Heart left ventricle (tissue), 16 donors: Measurements from ENCODE around the gene MAPT. TPM values are rescaled to one million over a fixed set of nuclear protein-coding genes. Genes with fewer than 3 reads are reported as not detected.
A peak's percentile ranks its signal among the peaks of the same experiment; 100 is the strongest.

ENCODE experiments used
- ATAC-seq, 4 donors: fragments of 200-7000 bp; cut with Tn5 transposase; one replicate each; pipeline ENCODE4 v1.9.1; 2020 to 2022; ENCODE audit warnings: moderate library complexity in 4 of 4, mild to moderate bottlenecking in 3 of 4, moderate number of reproducible peaks in 1 of 4
- DNase-seq, 5 donors: peaks; one replicate each; pipeline ENCODE4 v3.0.0-alpha.2; 2020
- H3K27ac ChIP-seq, 12 donors: fragments of 200-600 bp; sonication (generic) in 4 of 12; one replicate each; pipeline versions ENCODE4 v1.5.0 to v1.8.0; 2016 to 2022; ENCODE audit warnings: mild to moderate bottlenecking in 2 of 12
- H3K27me3 ChIP-seq, 9 donors: fragments of 200-600 bp; sonication (generic) in 2 of 9; one replicate each; pipeline versions ENCODE4 v1.5.1 to v1.8.0; 2016 to 2022; ENCODE audit warnings: mild to moderate bottlenecking in 3 of 9
- H3K36me3 ChIP-seq, 9 donors: fragments of 200-600 bp; sonication (generic) in 2 of 9; one replicate each; pipeline versions ENCODE4 v1.5.0 to v1.8.0; 2018 to 2022; ENCODE audit warnings: mild to moderate bottlenecking in 2 of 9
- H3K4me1 ChIP-seq, 12 donors: fragments of 200-600 bp; sonication (generic) in 4 of 12; one replicate each; pipeline versions ENCODE4 v1.5.0 to v1.8.0; 2016 to 2022; ENCODE audit warnings: mild to moderate bottlenecking in 3 of 12
- H3K4me3 ChIP-seq, 12 donors: fragments of 200-600 bp; sonication (generic) in 4 of 12; one replicate each; pipeline versions ENCODE4 v1.5.0 to v1.8.0; 2017 to 2022; ENCODE audit warnings: mild to moderate bottlenecking in 9 of 12, moderate library complexity in 4 of 12
- H3K9me3 ChIP-seq, 12 donors: fragments of 200-600 bp; sonication (generic) in 4 of 12; one replicate each; pipeline versions ENCODE4 v1.5.0 to v1.8.0; 2016 to 2022; ENCODE audit warnings: mild to moderate bottlenecking in 1 of 12
- POLR2A ChIP-seq, 2 donors: fragments of 450-650 bp; IDR thresholded peaks; one replicate each; pipeline ENCODE4 v1.6.1; 2017; ENCODE audit warnings: antibody characterized with exemption in 2 of 2, mild to moderate bottlenecking in 2 of 2, moderate library complexity in 2 of 2
- WGBS, 4 donors: extraction: QIAGEN DNeasy Blood & Tissue Kit in 2 of 4; methylation state at CpG; one replicate each; pipeline versions ENCODE4 v1.1.5 to v1.1.7; 2013 to 2018; 5-methylcytosine and 5-hydroxymethylcytosine counted together
- intact Hi-C, 10 donors: fragments of 100-400 bp; cut with DNase I; formaldehyde crosslinking; loops; one replicate each; pipeline versions ENCODE4 v1.11.1 to v1.14.2; 2022
- polyA plus RNA-seq, 2 donors: library from polyadenylated mRNA; stranded (reverse); fragments of 200-250 nt; gene quantifications; one replicate each; pipeline ENCODE4 v1.2.3, GENCODE V29; 2013
- total RNA-seq, 9 donors: library from RNA; depleted of rRNA in 2 of 9; stranded (reverse); fragments of >200 nt in 2 of 9; fragmentation: NEBNext Ultra II Directional in 3 of 9; extraction: Animal tissue kit (Norgen Biotek cat#: 25700) in 3 of 9; gene quantifications; one replicate each; pipeline versions ENCODE4 v1.1.0 to v1.2.4, GENCODE V29; 2016 to 2023
- TF ChIP-seq, protein P1 (sequence below), 12 donors: fragments of 200-600 bp; sonication (generic) in 4 of 12; IDR thresholded peaks; one replicate each; pipeline versions ENCODE4 v1.5.0 to v1.8.0; 2018 to 2022; ENCODE audit warnings: antibody characterized with exemption in 12 of 12, mild to moderate bottlenecking in 5 of 12
- donor health status: ischemic (EF 13 %, LVEDD 7.1; RV severe dilation, severe dysfunction).
- donor health status: healthy with polysubstance abuse.
- donor health status: DM: no; HTN: yes; CAD: no.
- donor health status: DM: no; HTN: no; CAD: no.
- donor health status: ischemic (EF 25% LVEDD 6.9; RV normal size, moderate dysfunction).
- donor health status: ischemic (EF 25% LVEDD 5.7; RV mildly dilated, moderate dysfunction).
- donor health status: healthy.
- donor health status: DM: yes; HTN: yes; CAD: no.
- donor health status: ischemic (EF 35%, LVEDD 5.7; RV mildly dilated, moderate dysfunction).
- donor health status: nonischemic (EF 11% LVEDD 7.7; RV severe dilation, severe dysfunction).
- donor health status: DM: yes; HTN: yes; CAD: no.
- donor health status: PGD.
- donor health status: ischemic (EF 29% LVEDD 5.4; RV normal size, mild dysfunction).
- donor health status: nonischemic (EF 23%, LVEDD 6.1; RV moderate dilation, normal function).

MAPT gene
- total and polyA plus RNA-seq, 11 donors: 2.9 to 70.4 (median 29.3) TPM

DNA sequence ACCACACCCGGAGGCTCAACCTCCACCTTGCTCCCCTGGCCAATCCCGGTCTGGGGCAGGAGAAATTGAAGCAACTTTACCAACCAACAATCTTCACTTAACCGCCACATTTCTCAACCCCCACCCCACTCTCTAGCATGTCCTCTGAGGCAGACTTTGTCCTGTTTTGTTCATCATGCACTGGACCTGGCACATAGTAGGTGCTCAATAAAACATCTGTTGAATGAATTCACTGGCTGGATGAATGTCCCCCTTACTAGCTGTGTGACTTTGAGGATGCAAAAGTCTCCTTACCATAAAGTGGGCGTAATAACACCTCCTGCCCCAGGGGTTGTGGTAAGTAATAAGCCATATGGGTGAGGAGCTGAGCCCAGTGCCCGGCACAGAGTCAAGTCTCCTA lies 43.9 kb upstream of the MAPT start:
- ATAC-seq (no peak), DNase-seq (no peak)
- H3K27ac ChIP-seq: no peak overlapping the region
- peaks cover 0 to 29% (median 0%) of the 10 kb centered on the region in 9 donors for H3K27me3 ChIP-seq
- intact Hi-C loops: loop anchor here in 8 of 10 donors (5.0 kb wide), 3 partner anchors 128 to 213 kb away; no protein-coding TSS in a partner anchor
- peaks cover 0 to 3% (median 0%) of the 10 kb centered on the region in 12 donors for H3K4me1 ChIP-seq
- WGBS, 4 donors: 77 to 89% (median 85%) methylated on average over 5 of the region's 5 CpGs
- H3K4me3 ChIP-seq: no peak overlapping the region
- no peaks in the 10 kb centered on the region for H3K36me3 ChIP-seq
- no peak for TF ChIP-seq POLR2A (IDR thresholded peaks at IDR 0.05)
- TF ChIP-seq, protein P1, sequence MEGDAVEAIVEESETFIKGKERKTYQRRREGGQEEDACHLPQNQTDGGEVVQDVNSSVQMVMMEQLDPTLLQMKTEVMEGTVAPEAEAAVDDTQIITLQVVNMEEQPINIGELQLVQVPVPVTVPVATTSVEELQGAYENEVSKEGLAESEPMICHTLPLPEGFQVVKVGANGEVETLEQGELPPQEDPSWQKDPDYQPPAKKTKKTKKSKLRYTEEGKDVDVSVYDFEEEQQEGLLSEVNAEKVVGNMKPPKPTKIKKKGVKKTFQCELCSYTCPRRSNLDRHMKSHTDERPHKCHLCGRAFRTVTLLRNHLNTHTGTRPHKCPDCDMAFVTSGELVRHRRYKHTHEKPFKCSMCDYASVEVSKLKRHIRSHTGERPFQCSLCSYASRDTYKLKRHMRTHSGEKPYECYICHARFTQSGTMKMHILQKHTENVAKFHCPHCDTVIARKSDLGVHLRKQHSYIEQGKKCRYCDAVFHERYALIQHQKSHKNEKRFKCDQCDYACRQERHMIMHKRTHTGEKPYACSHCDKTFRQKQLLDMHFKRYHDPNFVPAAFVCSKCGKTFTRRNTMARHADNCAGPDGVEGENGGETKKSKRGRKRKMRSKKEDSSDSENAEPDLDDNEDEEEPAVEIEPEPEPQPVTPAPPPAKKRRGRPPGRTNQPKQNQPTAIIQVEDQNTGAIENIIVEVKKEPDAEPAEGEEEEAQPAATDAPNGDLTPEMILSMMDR (IDR thresholded peaks at IDR 0.05): no peak
- no peaks in the 10 kb centered on the region for H3K9me3 ChIP-seq

DNA sequence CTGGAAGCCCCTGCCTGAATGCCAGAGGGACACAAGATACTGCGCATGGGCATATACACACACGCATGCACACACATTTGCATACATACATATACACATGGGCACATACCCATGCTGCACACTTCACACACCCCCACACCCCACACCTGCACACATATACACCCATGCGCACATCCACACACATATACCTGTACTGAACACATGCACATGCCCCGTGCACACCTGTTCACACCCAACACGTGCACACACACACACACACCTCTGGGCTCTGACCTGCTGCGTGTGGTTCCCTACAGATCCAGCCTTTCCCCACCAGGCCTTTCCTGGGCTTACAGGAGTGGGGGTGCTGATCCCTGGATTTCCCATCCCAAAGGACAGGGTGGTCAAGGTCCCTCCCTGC lies 43.3 kb upstream of the MAPT start:
- Histone ChIP-seq H3K4me3 (no peak overlapping the region), H3K27ac (no peak overlapping the region), H3K36me3 (no peaks in the 10 kb centered on the region), H3K27me3 (peaks cover 0 to 25% (median 0%) of the 10 kb centered on the region in 9 donors), H3K9me3 (no peaks in the 10 kb centered on the region), H3K4me1 (peaks cover 0 to 3% (median 0%) of the 10 kb centered on the region in 12 donors)
- intact Hi-C loops: loop anchor here in 8 of 10 donors (5.0 kb wide), 3 partner anchors 129 to 214 kb away; no protein-coding TSS in a partner anchor
- ATAC-seq (no peak), DNase-seq (peak in 1 of 5 donors; percentile 51)
- WGBS, 4 donors: 80 to 84% (median 83%) methylated on average over 6 of the region's 6 CpGs
- TF ChIP-seq, protein P1 (IDR thresholded peaks at IDR 0.05): no peak
- no peak for TF ChIP-seq POLR2A (IDR thresholded peaks at IDR 0.05)

DNA sequence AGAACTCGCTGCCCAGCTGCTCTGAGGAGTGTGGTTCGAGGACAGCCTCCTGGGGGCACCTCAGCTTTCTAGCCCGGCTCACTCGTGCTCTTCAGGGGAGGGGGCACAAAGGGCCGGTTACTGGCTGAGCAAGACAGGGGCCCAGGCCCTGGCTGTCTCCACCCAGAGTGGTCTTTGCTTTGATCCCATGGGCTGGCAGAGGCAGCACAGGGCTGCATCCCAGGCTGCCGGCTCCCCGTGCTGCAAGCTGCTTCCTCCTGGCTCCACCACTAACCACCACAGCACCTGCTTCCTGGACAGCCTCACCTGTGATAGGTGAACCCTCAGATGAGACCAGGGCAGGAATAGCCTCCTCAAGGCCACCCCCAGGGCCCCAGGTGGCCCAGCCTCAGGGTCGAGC lies 42.9 kb upstream of the MAPT start:
- no peak for ATAC-seq

DNA sequence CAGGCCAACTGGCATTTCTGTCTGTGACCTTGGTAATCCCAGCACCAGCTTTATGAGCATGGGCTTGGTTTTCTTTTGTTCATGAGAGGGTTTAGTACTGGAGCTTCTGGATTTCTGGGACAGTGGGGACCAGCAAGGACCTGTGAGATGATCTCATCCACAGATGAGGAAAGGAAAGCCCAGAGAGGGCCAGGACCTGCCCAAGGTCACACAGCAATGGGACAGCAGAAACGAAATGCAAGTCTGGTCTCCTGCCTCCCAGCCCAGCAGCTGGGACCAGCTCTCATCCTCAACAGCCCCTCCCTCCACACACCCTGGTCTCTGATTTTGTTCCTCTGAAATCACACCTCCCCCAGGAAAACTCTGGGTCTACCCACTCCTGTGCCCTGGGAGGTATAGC lies 42.5 kb upstream of the MAPT start:
- WGBS, 4 donors: 64 to 100% (median 78%) methylated on average over 1 of the region's 1 CpG

More for the DNA sequence above, 42.9 kb upstream of the MAPT start:
- peak in 1 of 5 donors; percentile 42 for DNase-seq
- H3K36me3 ChIP-seq: no peaks in the 10 kb centered on the region
- H3K9me3 ChIP-seq: no peaks in the 10 kb centered on the region
- H3K27me3 ChIP-seq: peaks cover 0 to 23% (median 0%) of the 10 kb centered on the region in 9 donors
- WGBS, 4 donors: 35 to 46% (median 38%) methylated on average over 3 to 8 of the region's 8 CpGs
- no peak overlapping the region for H3K27ac ChIP-seq
- H3K4me1 ChIP-seq: peaks cover 0 to 3% (median 0%) of the 10 kb centered on the region in 12 donors
- TF ChIP-seq, protein P1 (IDR thresholded peaks at IDR 0.05): no peak
- TF ChIP-seq POLR2A (IDR thresholded peaks at IDR 0.05): no peak
- intact Hi-C loops: loop anchor here in 8 of 10 donors (5.0 kb wide), 3 partner anchors 129 to 214 kb away; no protein-coding TSS in a partner anchor
- no peak overlapping the region for H3K4me3 ChIP-seq

More for the DNA sequence above, 42.5 kb upstream of the MAPT start:
- ATAC-seq (no peak), DNase-seq (no peak)
- H3K36me3 ChIP-seq: no peaks in the 10 kb centered on the region
- H3K27me3 ChIP-seq: peaks cover 0 to 23% (median 0%) of the 10 kb centered on the region in 9 donors
- H3K9me3 ChIP-seq: no peaks in the 10 kb centered on the region
- intact Hi-C loops: loop anchor here in 8 of 10 donors (1.0 to 5.0 kb wide), 4 partner anchors 130 to 215 kb away; no protein-coding TSS in a partner anchor
- TF ChIP-seq, protein P1 (IDR thresholded peaks at IDR 0.05): no peak
- no peak for TF ChIP-seq POLR2A (IDR thresholded peaks at IDR 0.05)
- no peak overlapping the region for H3K27ac ChIP-seq
- peaks cover 0 to 3% (median 0%) of the 10 kb centered on the region in 12 donors for H3K4me1 ChIP-seq
- no peak overlapping the region for H3K4me3 ChIP-seq
